Heart left ventricle (tissue), 16 donors: ENCODE results near the gene SMARCD2. TPM values are rescaled to one million over a fixed set of nuclear protein-coding genes. Genes with fewer than 3 reads are reported as not detected.

Experiments
- ATAC-seq, 4 donors: fragments of 200-7000 bp; cut with Tn5 transposase; one replicate each; pipeline ENCODE4 v1.9.1; 2020 to 2022; ENCODE audit warnings: moderate library complexity in 4 of 4, mild to moderate bottlenecking in 3 of 4, moderate number of reproducible peaks in 1 of 4
- DNase-seq, 5 donors: peaks; one replicate each; pipeline ENCODE4 v3.0.0-alpha.2; 2020
- H3K27ac ChIP-seq, 12 donors: fragments of 200-600 bp; sonication (generic) in 4 of 12; one replicate each; pipeline versions ENCODE4 v1.5.0 to v1.8.0; 2016 to 2022; ENCODE audit warnings: mild to moderate bottlenecking in 2 of 12
- H3K27me3 ChIP-seq, 9 donors: fragments of 200-600 bp; sonication (generic) in 2 of 9; one replicate each; pipeline versions ENCODE4 v1.5.1 to v1.8.0; 2016 to 2022; ENCODE audit warnings: mild to moderate bottlenecking in 3 of 9
- H3K36me3 ChIP-seq, 9 donors: fragments of 200-600 bp; sonication (generic) in 2 of 9; one replicate each; pipeline versions ENCODE4 v1.5.0 to v1.8.0; 2018 to 2022; ENCODE audit warnings: mild to moderate bottlenecking in 2 of 9
- H3K4me1 ChIP-seq, 12 donors: fragments of 200-600 bp; sonication (generic) in 4 of 12; one replicate each; pipeline versions ENCODE4 v1.5.0 to v1.8.0; 2016 to 2022; ENCODE audit warnings: mild to moderate bottlenecking in 3 of 12
- H3K4me3 ChIP-seq, 12 donors: fragments of 200-600 bp; sonication (generic) in 4 of 12; one replicate each; pipeline versions ENCODE4 v1.5.0 to v1.8.0; 2017 to 2022; ENCODE audit warnings: mild to moderate bottlenecking in 9 of 12, moderate library complexity in 4 of 12
- H3K9me3 ChIP-seq, 12 donors: fragments of 200-600 bp; sonication (generic) in 4 of 12; one replicate each; pipeline versions ENCODE4 v1.5.0 to v1.8.0; 2016 to 2022; ENCODE audit warnings: mild to moderate bottlenecking in 1 of 12
- POLR2A ChIP-seq, 2 donors: fragments of 450-650 bp; IDR thresholded peaks; one replicate each; pipeline ENCODE4 v1.6.1; 2017; ENCODE audit warnings: antibody characterized with exemption in 2 of 2, mild to moderate bottlenecking in 2 of 2, moderate library complexity in 2 of 2
- WGBS, 4 donors: extraction: QIAGEN DNeasy Blood & Tissue Kit in 2 of 4; methylation state at CpG; one replicate each; pipeline versions ENCODE4 v1.1.5 to v1.1.7; 2013 to 2018; 5-methylcytosine and 5-hydroxymethylcytosine counted together
- intact Hi-C, 10 donors: fragments of 100-400 bp; cut with DNase I; formaldehyde crosslinking; loops; one replicate each; pipeline versions ENCODE4 v1.11.1 to v1.14.2; 2022
- polyA plus RNA-seq, 2 donors: library from polyadenylated mRNA; stranded (reverse); fragments of 200-250 nt; gene quantifications; one replicate each; pipeline ENCODE4 v1.2.3, GENCODE V29; 2013
- total RNA-seq, 9 donors: library from RNA; depleted of rRNA in 2 of 9; stranded (reverse); fragments of >200 nt in 2 of 9; fragmentation: NEBNext Ultra II Directional in 3 of 9; extraction: Animal tissue kit (Norgen Biotek cat#: 25700) in 3 of 9; gene quantifications; one replicate each; pipeline versions ENCODE4 v1.1.0 to v1.2.4, GENCODE V29; 2016 to 2023
- TF ChIP-seq, protein P1 (sequence below), 12 donors: fragments of 200-600 bp; sonication (generic) in 4 of 12; IDR thresholded peaks; one replicate each; pipeline versions ENCODE4 v1.5.0 to v1.8.0; 2018 to 2022; ENCODE audit warnings: antibody characterized with exemption in 12 of 12, mild to moderate bottlenecking in 5 of 12
- donor health status: ischemic (EF 13 %, LVEDD 7.1; RV severe dilation, severe dysfunction).
- donor health status: healthy with polysubstance abuse.
- donor health status: DM: no; HTN: yes; CAD: no.
- donor health status: DM: no; HTN: no; CAD: no.
- donor health status: ischemic (EF 25% LVEDD 6.9; RV normal size, moderate dysfunction).
- donor health status: ischemic (EF 25% LVEDD 5.7; RV mildly dilated, moderate dysfunction).
- donor health status: healthy.
- donor health status: DM: yes; HTN: yes; CAD: no.
- donor health status: ischemic (EF 35%, LVEDD 5.7; RV mildly dilated, moderate dysfunction).
- donor health status: nonischemic (EF 11% LVEDD 7.7; RV severe dilation, severe dysfunction).
- donor health status: DM: yes; HTN: yes; CAD: no.
- donor health status: PGD.
- donor health status: ischemic (EF 29% LVEDD 5.4; RV normal size, mild dysfunction).
- donor health status: nonischemic (EF 23%, LVEDD 6.1; RV moderate dilation, normal function).

Gene SMARCD2
- total and polyA plus RNA-seq, 11 donors = 11.3 to 40.9 (median 24.1) TPM

GRCh38 chr17:63837480-63837879 is 5.0 kb downstream of the SMARCD2 start:
- Histone ChIP-seq H3K27ac (peak overlapping the region in 11 of 12 donors; percentile 61 to 98 (median 90)), H3K4me1 (peaks cover 21 to 57% (median 48%) of the 10 kb centered on the region in 12 donors), H3K27me3 (no peaks in the 10 kb centered on the region), H3K36me3 (peaks cover 0 to 51% (median 50%) of the 10 kb centered on the region in 9 donors), H3K4me3 (no peak overlapping the region), H3K9me3 (no peaks in the 10 kb centered on the region)
- TF ChIP-seq, protein P1, sequence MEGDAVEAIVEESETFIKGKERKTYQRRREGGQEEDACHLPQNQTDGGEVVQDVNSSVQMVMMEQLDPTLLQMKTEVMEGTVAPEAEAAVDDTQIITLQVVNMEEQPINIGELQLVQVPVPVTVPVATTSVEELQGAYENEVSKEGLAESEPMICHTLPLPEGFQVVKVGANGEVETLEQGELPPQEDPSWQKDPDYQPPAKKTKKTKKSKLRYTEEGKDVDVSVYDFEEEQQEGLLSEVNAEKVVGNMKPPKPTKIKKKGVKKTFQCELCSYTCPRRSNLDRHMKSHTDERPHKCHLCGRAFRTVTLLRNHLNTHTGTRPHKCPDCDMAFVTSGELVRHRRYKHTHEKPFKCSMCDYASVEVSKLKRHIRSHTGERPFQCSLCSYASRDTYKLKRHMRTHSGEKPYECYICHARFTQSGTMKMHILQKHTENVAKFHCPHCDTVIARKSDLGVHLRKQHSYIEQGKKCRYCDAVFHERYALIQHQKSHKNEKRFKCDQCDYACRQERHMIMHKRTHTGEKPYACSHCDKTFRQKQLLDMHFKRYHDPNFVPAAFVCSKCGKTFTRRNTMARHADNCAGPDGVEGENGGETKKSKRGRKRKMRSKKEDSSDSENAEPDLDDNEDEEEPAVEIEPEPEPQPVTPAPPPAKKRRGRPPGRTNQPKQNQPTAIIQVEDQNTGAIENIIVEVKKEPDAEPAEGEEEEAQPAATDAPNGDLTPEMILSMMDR (IDR thresholded peaks at IDR 0.05) = no peak
- TF ChIP-seq POLR2A (IDR thresholded peaks at IDR 0.05) = no peak
- no peak for DNase-seq
- no peak for ATAC-seq
- intact Hi-C loops = no loop called here
- WGBS, 4 donors = 86 to 96% (median 92%) methylated on average over 6 to 12 of the region's 12 CpGs

GRCh38 chr17:63836811-63837210 is 5.7 kb downstream of the SMARCD2 start:
- WGBS, 4 donors = 94 to 96% (median 95%) methylated on average over 7 of the region's 7 CpGs
- DNase-seq (no peak), ATAC-seq (no peak)
- Histone ChIP-seq H3K36me3 (peaks cover 0 to 57% (median 57%) of the 10 kb centered on the region in 9 donors), H3K9me3 (no peaks in the 10 kb centered on the region), H3K4me3 (no peak overlapping the region), H3K27me3 (no peaks in the 10 kb centered on the region), H3K4me1 (peaks cover 21 to 57% (median 48%) of the 10 kb centered on the region in 12 donors), H3K27ac (peak overlapping the region in 5 of 12 donors; percentile 79 to 98 (median 94))
- TF ChIP-seq POLR2A (IDR thresholded peaks at IDR 0.05) = no peak
- TF ChIP-seq, protein P1 (IDR thresholded peaks at IDR 0.05) = no peak
- intact Hi-C loops = no loop called here

DNA sequence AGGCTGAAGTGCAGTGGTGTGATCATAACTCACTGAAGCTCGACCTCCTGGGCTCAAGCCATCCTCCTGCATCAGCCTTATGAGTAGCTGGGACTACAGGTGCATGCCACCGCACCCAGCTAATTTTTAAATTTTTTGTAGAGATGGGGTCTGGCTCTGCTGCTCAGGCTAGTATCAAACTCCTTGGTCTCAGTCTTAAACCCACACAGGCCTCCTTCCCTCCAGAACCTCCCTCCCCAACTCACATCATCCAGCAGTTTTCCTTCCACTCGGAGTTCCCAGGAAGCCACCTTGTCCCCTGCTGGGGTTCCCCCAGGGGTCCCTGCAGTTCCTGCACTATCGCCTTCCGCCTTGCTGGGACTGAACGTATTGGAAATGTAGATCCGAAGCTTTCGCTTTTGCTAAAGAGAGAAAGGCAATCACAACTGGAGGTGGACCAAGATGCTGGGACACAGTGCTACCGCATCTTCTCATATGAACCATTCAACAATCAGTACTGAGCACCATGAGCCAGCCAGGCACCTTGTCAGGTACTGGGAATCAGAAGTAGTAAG is 7.2 kb downstream of the SMARCD2 start:
- WGBS, 4 donors = 87 to 91% (median 89%) methylated on average over 9 of the region's 9 CpGs
- Histone ChIP-seq H3K36me3 (peaks cover 0 to 73% (median 72%) of the 10 kb centered on the region in 9 donors), H3K27ac (peak overlapping the region in 1 of 12 donors; percentile 24), H3K9me3 (no peaks in the 10 kb centered on the region), H3K4me3 (no peak overlapping the region), H3K4me1 (peaks cover 11 to 51% (median 33%) of the 10 kb centered on the region in 12 donors), H3K27me3 (no peaks in the 10 kb centered on the region)
- ATAC-seq (no peak), DNase-seq (no peak)
- intact Hi-C loops = no loop called here
- TF ChIP-seq, protein P1 (IDR thresholded peaks at IDR 0.05) = peak in 2 of 12 donors; percentile 1 to 3
- TF ChIP-seq POLR2A (IDR thresholded peaks at IDR 0.05) = no peak

DNA sequence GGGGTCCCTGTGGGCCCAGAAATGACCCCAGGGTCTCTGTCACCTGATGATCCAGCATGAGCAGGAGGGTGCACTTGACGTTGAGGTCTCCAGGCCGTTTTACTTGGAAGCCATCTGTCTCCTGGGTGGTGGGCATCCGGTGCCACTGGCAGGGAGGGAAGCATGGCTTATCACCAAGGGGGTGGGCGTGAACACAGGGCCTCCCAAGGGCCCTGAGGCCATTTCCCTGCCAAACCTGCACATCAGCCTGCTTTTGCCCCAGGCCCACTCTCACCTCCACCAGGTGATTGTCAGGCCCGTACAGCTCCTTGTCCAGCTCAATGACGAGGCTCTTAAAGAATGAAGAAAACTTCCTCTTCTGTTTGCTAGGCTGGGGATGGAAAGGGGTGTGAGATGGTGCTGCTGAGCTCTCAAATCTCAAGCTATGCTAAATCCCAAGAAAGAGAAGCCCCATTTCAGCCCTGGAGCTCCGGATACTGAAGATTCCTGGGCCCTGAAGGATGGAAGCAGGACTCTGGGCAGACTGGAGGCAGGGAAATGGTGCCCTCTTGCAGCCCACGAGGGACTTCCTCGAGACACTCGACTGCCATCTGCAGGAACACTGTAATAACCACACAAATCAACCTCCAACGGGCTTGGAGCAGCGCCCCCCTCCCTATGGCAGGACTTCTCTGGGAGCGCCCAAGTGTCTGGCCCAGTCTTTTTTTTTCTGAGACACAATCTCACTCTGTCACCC is 7.9 kb downstream of the SMARCD2 start:
- Histone ChIP-seq H3K4me3 (no peak overlapping the region), H3K36me3 (peaks cover 0 to 80% (median 79%) of the 10 kb centered on the region in 9 donors), H3K4me1 (peaks cover 10 to 44% (median 27%) of the 10 kb centered on the region in 12 donors), H3K27ac (peak overlapping the region in 1 of 12 donors; percentile 24), H3K9me3 (no peaks in the 10 kb centered on the region), H3K27me3 (no peaks in the 10 kb centered on the region)
- DNase-seq = peak in 1 of 5 donors; percentile 47
- WGBS, 4 donors = 41 to 50% (median 47%) methylated on average over 13 of the region's 13 CpGs
- intact Hi-C loops = no loop called here
- TF ChIP-seq, protein P1 (IDR thresholded peaks at IDR 0.05) = peak in 11 of 12 donors; percentile 14 to 66 (median 37)
- no peak for TF ChIP-seq POLR2A (IDR thresholded peaks at IDR 0.05)
- ATAC-seq = peak in 1 of 4 donors; percentile 21
